ENCODE results near the gene ETAA1.

DNA sequence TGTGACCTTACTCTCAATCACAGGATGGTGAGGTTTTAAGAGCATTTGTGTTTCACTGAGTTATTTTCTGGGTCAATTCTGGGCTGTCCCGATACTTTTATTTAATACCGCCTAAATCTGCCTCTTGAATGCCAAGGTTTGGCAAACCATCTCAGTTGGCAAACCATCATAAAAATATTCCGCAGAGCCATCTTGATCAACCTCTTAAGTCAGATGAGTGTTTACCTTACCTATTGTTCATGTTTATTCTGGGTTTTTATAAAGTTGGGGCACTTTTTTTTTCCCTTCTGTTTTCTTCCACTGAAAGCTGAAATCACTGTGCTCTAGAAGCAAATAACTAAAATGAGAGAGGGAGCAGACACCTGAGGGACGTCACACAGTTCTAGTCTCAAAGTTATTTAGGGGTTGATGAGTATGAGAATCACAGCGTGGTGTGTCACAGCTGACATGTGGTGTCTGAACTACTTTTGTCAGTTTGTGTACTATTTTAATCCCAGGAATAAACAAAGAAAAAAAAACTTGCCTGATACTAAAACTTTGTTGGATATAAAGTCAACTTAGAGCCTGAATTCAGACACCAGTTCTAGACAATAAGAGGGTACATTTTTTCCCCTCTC lies 48.6 kb downstream of the ETAA1 start:
- TF ChIP-seq, protein P1, sequence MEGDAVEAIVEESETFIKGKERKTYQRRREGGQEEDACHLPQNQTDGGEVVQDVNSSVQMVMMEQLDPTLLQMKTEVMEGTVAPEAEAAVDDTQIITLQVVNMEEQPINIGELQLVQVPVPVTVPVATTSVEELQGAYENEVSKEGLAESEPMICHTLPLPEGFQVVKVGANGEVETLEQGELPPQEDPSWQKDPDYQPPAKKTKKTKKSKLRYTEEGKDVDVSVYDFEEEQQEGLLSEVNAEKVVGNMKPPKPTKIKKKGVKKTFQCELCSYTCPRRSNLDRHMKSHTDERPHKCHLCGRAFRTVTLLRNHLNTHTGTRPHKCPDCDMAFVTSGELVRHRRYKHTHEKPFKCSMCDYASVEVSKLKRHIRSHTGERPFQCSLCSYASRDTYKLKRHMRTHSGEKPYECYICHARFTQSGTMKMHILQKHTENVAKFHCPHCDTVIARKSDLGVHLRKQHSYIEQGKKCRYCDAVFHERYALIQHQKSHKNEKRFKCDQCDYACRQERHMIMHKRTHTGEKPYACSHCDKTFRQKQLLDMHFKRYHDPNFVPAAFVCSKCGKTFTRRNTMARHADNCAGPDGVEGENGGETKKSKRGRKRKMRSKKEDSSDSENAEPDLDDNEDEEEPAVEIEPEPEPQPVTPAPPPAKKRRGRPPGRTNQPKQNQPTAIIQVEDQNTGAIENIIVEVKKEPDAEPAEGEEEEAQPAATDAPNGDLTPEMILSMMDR (IDR thresholded peaks at IDR 0.05; ENCODE audit: control extremely low read depth in 1 of 3, insufficient read depth in 1 of 3, low read depth in 1 of 3, low read length in 3 of 3), result no peak
- TF ChIP-seq TAF1 (IDR thresholded peaks at IDR 0.05; ENCODE audit: low read depth, low read length) (no peak), RFX5 (IDR thresholded peaks at IDR 0.05; ENCODE audit: borderline replicate concordance, low read depth, low read length) (no peak), USF2 (IDR thresholded peaks at IDR 0.05; ENCODE audit: low read length) (no peak), SRF (IDR thresholded peaks at IDR 0.05; ENCODE audit: low read depth, low read length) (no peak), KDM5A (IDR thresholded peaks at IDR 0.05; ENCODE audit: low read length) (no peak), EZH2 (IDR thresholded peaks at IDR 0.05; ENCODE audit: low read depth, low read length, severe bottlenecking) (no peak), SIRT6 (IDR thresholded peaks at IDR 0.05; ENCODE audit: low read length) (no peak), GABPA (IDR thresholded peaks at IDR 0.05; ENCODE audit: borderline replicate concordance, insufficient read depth, low read length) (no peak), POLR2AphosphoS5 (IDR thresholded peaks at IDR 0.05; ENCODE audit: low read depth, low read length) (no peak), POLR2A (IDR thresholded peaks at IDR 0.05; ENCODE audit: control extremely low read depth in 1 of 2, low read depth in 2 of 2, low read length in 2 of 2) (no peak), SP1 (IDR thresholded peaks at IDR 0.05; ENCODE audit: low read depth, low read length) (no peak), RNF2 (IDR thresholded peaks at IDR 0.05; ENCODE audit: borderline replicate concordance, low read depth, low read length, missing control alignments, poor library complexity, severe bottlenecking) (no peak)

Data from H1 (cell line).